Hematopoietic multipotent progenitor cell treated with erythropoietin and hydrocortisone succinate and interleukin-3 and kit ligand, for 4 days (in vitro differentiated cells): ENCODE results near the gene KIF1B.
"Not testable (repeated sequence)": the region's sequence is repeated elsewhere in the genome, so short reads cannot be mapped to it uniquely, and the experiment has no call there.

Source experiments
- DNase-seq: peaks from one replicate; pipeline ENCODE4 v3.0.0-alpha.2; 2015

Gene KIF1B

GRCh38 chr1:10242811-10243210 lies 32.4 kb downstream of the KIF1B start:
- peak; percentile 30 for DNase-seq

GRCh38 chr1:10245674-10246073 lies 35.3 kb downstream of the KIF1B start:
- DNase-seq = no peak

GRCh38 chr1:10249808-10250457 lies 39.6 kb downstream of the KIF1B start:
- no peak for DNase-seq

- DNase-seq = no peak
Measured at GRCh38 chr1:10250663-10251062, 40.3 kb downstream of the KIF1B start.

- not testable (repeated sequence) for DNase-seq
Measured at GRCh38 chr1:10251325-10252108, 41.1 kb downstream of the KIF1B start.

GRCh38 chr1:10252508-10252907 lies 42.1 kb downstream of the KIF1B start:
- no peak for DNase-seq

GRCh38 chr1:10253149-10253548 lies 42.8 kb downstream of the KIF1B start:
- DNase-seq = no peak

- DNase-seq = peak; percentile 37
Measured at GRCh38 chr1:10253755-10254154, 43.4 kb downstream of the KIF1B start.

- DNase-seq = no peak
Measured at GRCh38 chr1:10257851-10258250, 47.5 kb downstream of the KIF1B start.

GRCh38 chr1:10259547-10259946 lies 49.2 kb downstream of the KIF1B start:
- DNase-seq = not testable (repeated sequence)

GRCh38 chr1:10263450-10264082 lies 53.2 kb downstream of the KIF1B start:
- DNase-seq = no peak

GRCh38 chr1:10265027-10265426 lies 54.7 kb downstream of the KIF1B start:
- DNase-seq = no peak

- DNase-seq = no peak
Measured at GRCh38 chr1:10265900-10266299, 55.5 kb downstream of the KIF1B start.

GRCh38 chr1:10267319-10267718 lies 56.9 kb downstream of the KIF1B start:
- no peak for DNase-seq

- no peak for DNase-seq
Measured at GRCh38 chr1:10267921-10268320, 57.6 kb downstream of the KIF1B start.

GRCh38 chr1:10271090-10271489 lies 60.7 kb downstream of the KIF1B start:
- no peak for DNase-seq

GRCh38 chr1:10271869-10272268 lies 61.5 kb downstream of the KIF1B start:
- DNase-seq = no peak

- no peak for DNase-seq
Measured at GRCh38 chr1:10272274-10272673, 61.9 kb downstream of the KIF1B start.

GRCh38 chr1:10278880-10279279 lies 68.5 kb downstream of the KIF1B start:
- DNase-seq = no peak

GRCh38 chr1:10280439-10281350 lies 70.3 kb downstream of the KIF1B start:
- DNase-seq = no peak

GRCh38 chr1:10283318-10283984 lies 73.1 kb downstream of the KIF1B start:
- no peak for DNase-seq

GRCh38 chr1:10286244-10286643 lies 75.9 kb downstream of the KIF1B start:
- DNase-seq = no peak
